Measurements from ENCODE around the gene PADI2. TPM values are rescaled to one million over a fixed set of nuclear protein-coding genes. Genes with fewer than 3 reads are reported as not detected.
A peak's percentile ranks its signal among the peaks of the same experiment; 100 is the strongest.

The PADI2 gene
- total and polyA plus RNA-seq, 2 of the 8 experiments (the other 6 are each of a cell fraction or from before 2014, with no cell fraction given): 1.6 to 7.5 TPM

- Histone ChIP-seq H3K9ac (replicated peaks in 1 of 4; ENCODE audit: extremely low read depth in 1 of 4, low read depth in 3 of 4, low read length in 3 of 4) (no peak overlapping the region), H4K8ac (ENCODE audit: extremely low read depth, insufficient read depth, low read length) (no peak overlapping the region), H4K5ac (ENCODE audit: insufficient read length, low read depth, low read length) (no peak overlapping the region), H3K4me1 (replicated peaks in 1 of 4; ENCODE audit: control insufficient read depth in 3 of 4, insufficient read depth in 4 of 4, low read length in 3 of 4) (peaks cover 2 to 6% (median 3%) of the 10 kb centered on the region in 4 experiments; a peak in 3 of 7 replicates), H4K91ac (replicated peaks; ENCODE audit: insufficient read length, low read length) (peak overlapping the region; percentile 54), H3K36me3 (ENCODE audit: control insufficient read depth in 2 of 4, insufficient read depth in 4 of 4, low read length in 3 of 4) (no peaks in the 10 kb centered on the region), H3K79me1 (ENCODE audit: low read depth, low read length) (no peaks in the 10 kb centered on the region), H3K79me2 (ENCODE audit: control insufficient read depth in 1 of 2, insufficient read depth in 2 of 2, low read length in 2 of 2) (no peaks in the 10 kb centered on the region), H3K27me3 (replicated peaks in 1 of 4; ENCODE audit: control insufficient read depth in 3 of 4, extremely low read depth in 1 of 4, insufficient read depth in 3 of 4, low read length in 3 of 4) (no peaks in the 10 kb centered on the region), H2BK5ac (ENCODE audit: low read depth, low read length) (peak overlapping the region; percentile 75; the same call in 1 of the 2 replicates), H3K27ac (ENCODE audit: low read depth, low read length) (no peak overlapping the region), H2AFZ (ENCODE audit: low read length) (no peak overlapping the region), H4K20me1 (replicated peaks in 1 of 2; ENCODE audit: control insufficient read depth in 1 of 2, insufficient read depth in 2 of 2, low read length in 2 of 2) (no peaks in the 10 kb centered on the region), H2BK120ac (replicated peaks; ENCODE audit: low read depth, low read length) (no peak overlapping the region), H3K56ac (replicated peaks; ENCODE audit: insufficient read length, low read depth, low read length) (no peak overlapping the region), H3K9me3 (ENCODE audit: insufficient read depth in 2 of 2, low read depth in 1 of 2, low read length in 1 of 2) (peaks cover 0 to 4% of the 10 kb centered on the region in 2 experiments; a peak in 1 of 4 replicates), H3K23ac (ENCODE audit: insufficient read length) (no peak overlapping the region), H3K4me2 (ENCODE audit: insufficient read depth in 1 of 2, low read depth in 2 of 2, low read length in 2 of 2) (no peak overlapping the region), H3K14ac (ENCODE audit: insufficient read length) (no peak overlapping the region), H2AK5ac (ENCODE audit: low read depth, low read length) (peak overlapping the region; percentile 77; the same call in 1 of the 2 replicates), H2BK20ac (ENCODE audit: low read length) (peak overlapping the region; percentile 75; the same call in 1 of the 2 replicates), H3K18ac (ENCODE audit: extremely low read depth, low read length) (no peak overlapping the region), H2BK15ac (ENCODE audit: low read length) (0 out of 2 replicates have a peak overlapping the region, but pooled peaks have one; percentile 65), H3K23me2 (ENCODE audit: low read depth, low read length) (no peaks in the 10 kb centered on the region; the same call in 1 of the 2 replicates), H3K4ac (replicated peaks; ENCODE audit: insufficient read length, low read depth, low read length) (no peak overlapping the region), H3K4me3 (ENCODE audit: extremely low read depth in 1 of 4, insufficient read depth in 2 of 4, low read depth in 3 of 4, low read length in 4 of 4) (no peak overlapping the region), H2BK12ac (ENCODE audit: low read depth, low read length) (peak overlapping the region; percentile 90; the same call in 1 of the 2 replicates)
- POLR2A ChIA-PET (ENCODE audit: partially characterized antibody): no interaction called here
- CTCF ChIA-PET (ENCODE audit: partially characterized antibody): interaction anchor here (0.8 to 21.2 kb wide), 3 partner anchors 9 to 212 kb away, joined by 3 to 339 read pairs (median 6); no protein-coding TSS in a partner anchor
- no peak for FAIRE-seq
- 98% methylated on average over 7 of the region's 7 CpGs; no CpG with 5 or more reads in 1 of the 2 experiments for WGBS, 2 experiments (ENCODE audit: extremely low coverage in 1 of 2, insufficient coverage in 1 of 2, insufficient read length in 1 of 2, insufficient replicate concordance in 2 of 2, low coverage in 1 of 2, low lambda C conversion rate in 2 of 2, missing lambda C conversion rate in 1 of 2)
- no peak for DNase-seq (ENCODE audit: low read depth in 1 of 2, low spot score in 2 of 2)
These were observed 15.5 kb upstream of the PADI2 start for GRCh38 chr1:17134724-17135123.
